ENCODE results near the gene PIH1D2. TPM values are rescaled to one million over a fixed set of nuclear protein-coding genes. Genes with fewer than 3 reads are reported as not detected.

Gene PIH1D2
- total and polyA plus RNA-seq, 10 of the 15 experiments (the other 5 are each of a cell fraction or from before 2014, with no cell fraction given): 0.51 to 3.0 (median 1.5) TPM

- TF ChIP-seq NKRF (conservative IDR thresholded peaks at IDR 0.05): peak; percentile 57; the same call in 1 of the 2 replicates
- TF ChIP-seq ZBED1 (IDR thresholded peaks at IDR 0.05; ENCODE audit: borderline replicate concordance): no peak; the same call in 1 of the 2 replicates
- TF ChIP-seq SKIL (IDR thresholded peaks at IDR 0.05; ENCODE audit: low read depth, poor library complexity, severe bottlenecking): peak; percentile 32
- peak; percentile 81 for TF ChIP-seq CBFB (IDR thresholded peaks at IDR 0.05; ENCODE audit: low read depth)
- TF ChIP-seq TBL1XR1 (IDR thresholded peaks at IDR 0.05; ENCODE audit: low read depth, low read length): peak; percentile 82
- TF ChIP-seq KDM1A (IDR thresholded peaks at IDR 0.05; ENCODE audit: borderline replicate concordance): no peak
- no peak for TF ChIP-seq NFXL1 (IDR thresholded peaks at IDR 0.05; ENCODE audit: borderline replicate concordance)
- TF ChIP-seq ZNF207 (IDR thresholded peaks at IDR 0.05; ENCODE audit: borderline replicate concordance): no peak
- TF ChIP-seq MEF2B (IDR thresholded peaks at IDR 0.05; ENCODE audit: partially characterized antibody, poor library complexity, severe bottlenecking): no peak
- peak; percentile 60; the same call in 1 of the 2 replicates for TF ChIP-seq ATF3 (IDR thresholded peaks at IDR 0.05; ENCODE audit: borderline replicate concordance, extremely low read depth, low read depth, low read length)
- peak; percentile 79 for TF ChIP-seq POLR2AphosphoS2 (IDR thresholded peaks at IDR 0.05; ENCODE audit: low read depth, low read length)
- peak; percentile 45 for TF ChIP-seq POU2F2 (IDR thresholded peaks at IDR 0.05; ENCODE audit: borderline replicate concordance, low read depth, low read length)
- peak; percentile 56 for TF ChIP-seq MTA2 (IDR thresholded peaks at IDR 0.05; ENCODE audit: low read depth)
- peak; percentile 62; the same call in 1 of the 2 replicates for TF ChIP-seq ZNF687 (IDR thresholded peaks at IDR 0.05)
- TF ChIP-seq NFYA (IDR thresholded peaks at IDR 0.05; ENCODE audit: borderline replicate concordance, low read depth, low read length): no peak
- peak; percentile 80 for TF ChIP-seq MXI1 (IDR thresholded peaks at IDR 0.05; ENCODE audit: low read depth, low read length)
- no peak for TF ChIP-seq CTCF (IDR thresholded peaks at IDR 0.05 in 2 of 3, conservative IDR thresholded peaks at IDR 0.05 in 1 of 3; ENCODE audit: control insufficient read depth in 2 of 3, extremely low read depth in 1 of 3, insufficient read depth in 1 of 3, low read depth in 3 of 3, low read length in 3 of 3)
These were observed 48.8 kb downstream of the PIH1D2 start, which contains the start of gene DLAT (continued) for GRCh38 chr11:112024773-112025678.

Data from GM12878 (cell line).